Smooth muscle cell of the brain vasculature (primary cell): ENCODE results near the gene CACNG7.
"Not testable (repeated sequence)": the region's sequence is repeated elsewhere in the genome, so short reads cannot be mapped to it uniquely, and the experiment has no call there.

Experiments
- DNase-seq: peaks from one replicate; pipeline ENCODE4 v3.0.0-alpha.2; 2012; ENCODE audit warnings: low read depth, low spot score

The CACNG7 gene

GRCh38 chr19:53905787-53906186, 3.3 kb upstream of the CACNG7 start:
- no peak for DNase-seq

- no peak for DNase-seq
Observed at GRCh38 chr19:53906211-53907192, 2.6 kb upstream of the CACNG7 start.

GRCh38 chr19:53907193-53907581, 1.9 kb upstream of the CACNG7 start:
- DNase-seq = no peak

GRCh38 chr19:53907690-53908089, 1.4 kb upstream of the CACNG7 start:
- no peak for DNase-seq

GRCh38 chr19:53908106-53908934, 758 bp upstream of the CACNG7 start:
- DNase-seq = no peak

- no peak for DNase-seq
Observed at GRCh38 chr19:53909471-53910169, 542 bp downstream of the CACNG7 start.

GRCh38 chr19:53910170-53910518, 1.1 kb downstream of the CACNG7 start:
- DNase-seq = no peak

- no peak for DNase-seq
Observed at GRCh38 chr19:53912653-53913052, 3.6 kb downstream of the CACNG7 start.

- no peak for DNase-seq
Observed at GRCh38 chr19:53915000-53915399, 5.9 kb downstream of the CACNG7 start.

- DNase-seq = no peak
Observed at GRCh38 chr19:53916004-53916403, 6.9 kb downstream of the CACNG7 start.

- DNase-seq = no peak
Observed at GRCh38 chr19:53917356-53917755, 8.3 kb downstream of the CACNG7 start.

GRCh38 chr19:53927739-53928138, 18.7 kb downstream of the CACNG7 start:
- peak; percentile 26 for DNase-seq

GRCh38 chr19:53936029-53936428, 27.0 kb downstream of the CACNG7 start:
- no peak for DNase-seq

GRCh38 chr19:53942001-53942786, 33.1 kb downstream of the CACNG7 start:
- DNase-seq = no peak

GRCh38 chr19:53944416-53944815, 35.3 kb downstream of the CACNG7 start:
- no peak for DNase-seq

- no peak for DNase-seq
Observed at GRCh38 chr19:53944933-53945332, 35.9 kb downstream of the CACNG7 start.

- DNase-seq = no peak
Observed at GRCh38 chr19:53945441-53945840, 36.4 kb downstream of the CACNG7 start.

- no peak for DNase-seq
Observed at GRCh38 chr19:53945998-53946397, 36.9 kb downstream of the CACNG7 start.

GRCh38 chr19:53947624-53948023, 38.5 kb downstream of the CACNG7 start:
- DNase-seq = no peak

GRCh38 chr19:53948611-53949010, 39.5 kb downstream of the CACNG7 start:
- DNase-seq = not testable (repeated sequence)

GRCh38 chr19:53951436-53951835, 42.4 kb downstream of the CACNG7 start:
- no peak for DNase-seq
